Gastrocnemius medialis (tissue), 4 donors: ENCODE measurements around the gene SCGB1C2.
"Not testable (repeated sequence)": the region's sequence is repeated elsewhere in the genome, so short reads cannot be mapped to it uniquely, and the experiment has no call there.

ENCODE experiments used
- CTCF ChIP-seq, 5 experiments: fragments of 450-650 bp in 3 of 5; fragments of 200-600 bp in 2 of 5; sonication (generic) in 2 of 5; IDR thresholded peaks in 4 of 5; conservative IDR thresholded peaks in 1 of 5; 1 replicate in 4 of 5; 2 replicates in 1 of 5; pipeline ENCODE4 v1.5.1; 2016 to 2019; ENCODE audit warnings: antibody characterized with exemption in 5 of 5, mild to moderate bottlenecking in 3 of 5, moderate library complexity in 3 of 5
- POLR2A ChIP-seq, 2 donors: fragments of 450-650 bp; IDR thresholded peaks; one replicate each; pipeline ENCODE4 v1.6.1; 2017; ENCODE audit warnings: antibody characterized with exemption in 2 of 2, mild to moderate bottlenecking in 2 of 2, moderate library complexity in 2 of 2

GRCh38 chr17:168614-169013 lies 31.2 kb downstream of the SCGB1C2 start:
- TF ChIP-seq POLR2A (IDR thresholded peaks at IDR 0.05); CTCF (IDR thresholded peaks at IDR 0.05 in 4 of 5, conservative IDR thresholded peaks at IDR 0.05 in 1 of 5): not testable (repeated sequence)
